ENCODE measurements around the gene IRS1.

The IRS1 gene

GRCh38 chr2:226818930-226819329, 19.3 kb upstream of the IRS1 start:
- in situ Hi-C loops (cut with MboI; ENCODE audit: low sequenced_read_pairs) = loop anchor here (25.0 kb wide), 2 partner anchors 932 to 1157 kb away; no protein-coding TSS in a partner anchor

- in situ Hi-C loops (cut with MboI; ENCODE audit: low sequenced_read_pairs) = loop anchor here (25.0 kb wide), 2 partner anchors 926 to 1151 kb away; no protein-coding TSS in a partner anchor
These were observed 13.6 kb upstream of the IRS1 start for GRCh38 chr2:226813148-226813701.

GRCh38 chr2:226803410-226803809, 3.8 kb upstream of the IRS1 start:
- in situ Hi-C loops (cut with MboI; ENCODE audit: low sequenced_read_pairs) = loop anchor here (25.0 kb wide), 2 partner anchors 916 to 1141 kb away; no protein-coding TSS in a partner anchor

GRCh38 chr2:226802573-226802972, 3.0 kb upstream of the IRS1 start:
- in situ Hi-C loops (cut with MboI; ENCODE audit: low sequenced_read_pairs) = loop anchor here (25.0 kb wide), 2 partner anchors 915 to 1140 kb away; no protein-coding TSS in a partner anchor

GRCh38 chr2:226800941-226801784, 1.5 kb upstream of the IRS1 start:
- in situ Hi-C loops (cut with MboI; ENCODE audit: low sequenced_read_pairs) = loop anchor here (25.0 kb wide), 2 partner anchors 914 to 1139 kb away; no protein-coding TSS in a partner anchor

- in situ Hi-C loops (cut with MboI; ENCODE audit: low sequenced_read_pairs) = loop anchor here (25.0 kb wide), 2 partner anchors 913 to 1138 kb away; no protein-coding TSS in a partner anchor
These were observed 638 bp upstream of the IRS1 start for GRCh38 chr2:226799976-226800940.

- in situ Hi-C loops (cut with MboI; ENCODE audit: low sequenced_read_pairs) = no loop called here
These were observed 1.0 kb downstream of the IRS1 start for GRCh38 chr2:226798422-226799210.

- in situ Hi-C loops (cut with MboI; ENCODE audit: low sequenced_read_pairs) = no loop called here
These were observed 1.6 kb downstream of the IRS1 start for GRCh38 chr2:226797989-226798421.

GRCh38 chr2:226797289-226797988, 2.2 kb downstream of the IRS1 start:
- in situ Hi-C loops (cut with MboI; ENCODE audit: low sequenced_read_pairs) = no loop called here

GRCh38 chr2:226796840-226797288, 2.8 kb downstream of the IRS1 start:
- in situ Hi-C loops (cut with MboI; ENCODE audit: low sequenced_read_pairs) = no loop called here

- in situ Hi-C loops (cut with MboI; ENCODE audit: low sequenced_read_pairs) = no loop called here
These were observed 3.4 kb downstream of the IRS1 start for GRCh38 chr2:226796012-226796839.

- in situ Hi-C loops (cut with MboI; ENCODE audit: low sequenced_read_pairs) = no loop called here
These were observed 4.2 kb downstream of the IRS1 start for GRCh38 chr2:226795281-226796011.

- in situ Hi-C loops (cut with MboI; ENCODE audit: low sequenced_read_pairs) = no loop called here
These were observed 4.9 kb downstream of the IRS1 start for GRCh38 chr2:226794751-226795171.

GRCh38 chr2:226794196-226794661, 5.4 kb downstream of the IRS1 start:
- in situ Hi-C loops (cut with MboI; ENCODE audit: low sequenced_read_pairs) = no loop called here

- in situ Hi-C loops (cut with MboI; ENCODE audit: low sequenced_read_pairs) = no loop called here
These were observed 6.0 kb downstream of the IRS1 start for GRCh38 chr2:226793646-226794045.

GRCh38 chr2:226792155-226792881, 7.3 kb downstream of the IRS1 start:
- in situ Hi-C loops (cut with MboI; ENCODE audit: low sequenced_read_pairs) = no loop called here
